Cardiac muscle cell (in vitro differentiated cells and primary cell): Measurements from ENCODE around the gene PRCP. TPM values are rescaled to one million over a fixed set of nuclear protein-coding genes. Genes with fewer than 3 reads are reported as not detected.

Experiments used
- DNase-seq, 2 donors: peaks; one replicate each; pipeline versions ENCODE4 v3.0.0 to v3.0.0-alpha.2; 2010 to 2017; ENCODE audit warnings: low read depth in 1 of 2, low spot score in 1 of 2
- H3K27ac ChIP-seq: fragments of 200-600 bp; sonication (generic); 2 replicates; pipeline ENCODE4 v1.5.1; 2016
- H3K27me3 ChIP-seq: fragments of 200-600 bp; sonication (generic); 2 replicates; pipeline ENCODE4 v1.6.0; 2016; ENCODE audit warnings: control low read depth
- H3K36me3 ChIP-seq: fragments of 200-600 bp; sonication (generic); 2 replicates; pipeline ENCODE4 v1.5.1; 2016; ENCODE audit warnings: control low read depth
- H3K4me1 ChIP-seq: fragments of 200-600 bp; sonication (generic); 2 replicates; pipeline ENCODE4 v1.8.1; 2017; ENCODE audit warnings: low read depth, mild to moderate bottlenecking, mixed run types
- H3K4me3 ChIP-seq: fragments of 200-600 bp; sonication (generic); 2 replicates; pipeline ENCODE4 v1.5.1; 2016; ENCODE audit warnings: mild to moderate bottlenecking
- H3K9me3 ChIP-seq: fragments of 200-600 bp; sonication (generic); 2 replicates; pipeline ENCODE4 v1.5.1; 2017; ENCODE audit warnings: low read depth, mild to moderate bottlenecking, control low read depth
- polyA plus RNA-seq: library from polyadenylated mRNA; unstranded; fragments of >200 nt; fragmentation: Nextera tagmentation; extraction: Ambion mirVana; gene quantifications from 2 replicates; pipeline ENCODE4 v1.2.1, GENCODE V29; 2016
- total RNA-seq: library from RNA; depleted of rRNA; stranded (reverse); fragments of >200 nt; gene quantifications from 2 replicates; pipeline ENCODE4 v1.2.3, GENCODE V29; 2016
- TF ChIP-seq, protein P1 (sequence below): IDR thresholded peaks from 2 replicates; pipeline ENCODE4 v1.5.1; 2012; ENCODE audit warnings: low read depth, mild to moderate bottlenecking, low read length

PRCP gene
- total and polyA plus RNA-seq, 2 experiments from 2014 or later: 61.1 to 106 TPM

DNA sequence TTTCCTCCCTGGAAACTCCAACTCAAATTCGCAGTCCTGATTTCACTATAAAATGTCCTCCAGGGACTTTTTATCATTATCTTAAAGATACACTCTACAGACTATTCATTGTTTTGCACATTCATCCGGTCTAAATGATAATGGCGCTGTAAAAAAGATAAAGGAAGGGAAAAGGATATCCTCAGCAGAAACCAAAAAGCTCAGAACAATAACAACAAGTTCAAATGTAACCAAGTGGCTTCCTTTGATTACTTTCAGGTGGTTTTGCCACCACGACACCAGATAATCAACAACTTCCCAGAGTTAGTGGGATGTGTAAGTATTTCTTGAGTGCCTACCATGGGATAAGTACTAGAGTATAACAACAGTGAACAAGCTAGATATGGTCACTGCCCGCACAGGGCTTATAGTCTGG is 26.3 kb downstream of the PRCP start:
- H3K27me3 ChIP-seq: no peaks in the 10 kb centered on the region
- no peaks in the 10 kb centered on the region for H3K9me3 ChIP-seq
- no peak overlapping the region for H3K27ac ChIP-seq
- H3K4me3 ChIP-seq: no peak overlapping the region
- H3K36me3 ChIP-seq: no peaks in the 10 kb centered on the region
- peak in 1 of 2 donors; percentile 25 for DNase-seq
- TF ChIP-seq, protein P1, sequence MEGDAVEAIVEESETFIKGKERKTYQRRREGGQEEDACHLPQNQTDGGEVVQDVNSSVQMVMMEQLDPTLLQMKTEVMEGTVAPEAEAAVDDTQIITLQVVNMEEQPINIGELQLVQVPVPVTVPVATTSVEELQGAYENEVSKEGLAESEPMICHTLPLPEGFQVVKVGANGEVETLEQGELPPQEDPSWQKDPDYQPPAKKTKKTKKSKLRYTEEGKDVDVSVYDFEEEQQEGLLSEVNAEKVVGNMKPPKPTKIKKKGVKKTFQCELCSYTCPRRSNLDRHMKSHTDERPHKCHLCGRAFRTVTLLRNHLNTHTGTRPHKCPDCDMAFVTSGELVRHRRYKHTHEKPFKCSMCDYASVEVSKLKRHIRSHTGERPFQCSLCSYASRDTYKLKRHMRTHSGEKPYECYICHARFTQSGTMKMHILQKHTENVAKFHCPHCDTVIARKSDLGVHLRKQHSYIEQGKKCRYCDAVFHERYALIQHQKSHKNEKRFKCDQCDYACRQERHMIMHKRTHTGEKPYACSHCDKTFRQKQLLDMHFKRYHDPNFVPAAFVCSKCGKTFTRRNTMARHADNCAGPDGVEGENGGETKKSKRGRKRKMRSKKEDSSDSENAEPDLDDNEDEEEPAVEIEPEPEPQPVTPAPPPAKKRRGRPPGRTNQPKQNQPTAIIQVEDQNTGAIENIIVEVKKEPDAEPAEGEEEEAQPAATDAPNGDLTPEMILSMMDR: no peak
- peaks cover 4% of the 10 kb centered on the region for H3K4me1 ChIP-seq

DNA sequence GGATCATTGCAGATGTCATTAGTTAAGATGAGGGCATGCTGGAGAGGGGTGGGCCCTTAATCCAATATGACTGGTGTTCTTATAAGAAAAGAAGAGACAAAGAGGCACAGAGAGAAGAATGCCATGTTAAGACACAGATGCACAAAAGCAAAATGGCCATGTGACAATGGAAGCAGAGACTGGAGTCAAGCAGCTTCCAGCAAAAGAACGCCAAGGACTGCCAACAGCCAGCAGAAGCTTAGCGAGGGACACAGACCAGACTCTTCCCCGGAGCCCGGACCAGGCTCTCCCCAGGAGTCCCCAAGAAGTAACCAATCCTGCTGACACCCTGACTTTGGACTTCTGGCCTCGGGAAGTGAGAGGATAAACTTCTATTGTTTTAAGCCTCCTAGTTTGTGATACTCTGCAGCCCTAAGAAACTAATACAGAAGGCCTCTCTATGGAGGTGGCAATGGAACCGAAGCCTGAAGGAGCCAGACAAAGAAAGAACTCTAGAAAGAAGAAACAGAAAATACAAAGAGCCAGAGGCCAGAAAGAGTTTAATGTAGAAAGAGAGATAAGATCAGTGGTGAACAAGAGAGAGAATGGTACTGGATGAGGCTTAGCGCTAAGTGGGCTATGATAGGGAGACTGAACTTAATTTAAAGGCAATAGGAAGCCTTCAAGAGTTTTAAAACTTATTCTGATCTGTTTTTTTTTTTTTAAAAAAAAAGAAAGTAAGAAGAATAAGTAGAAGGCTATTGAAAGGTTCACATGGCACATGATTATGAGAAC is 27.7 kb downstream of the PRCP start:
- no peak for DNase-seq
- no peaks in the 10 kb centered on the region for H3K27me3 ChIP-seq
- H3K9me3 ChIP-seq: no peaks in the 10 kb centered on the region

GRCh38 chr11:82871646-82872045 is 28.6 kb downstream of the PRCP start:
- Histone ChIP-seq H3K9me3 (no peaks in the 10 kb centered on the region), H3K27me3 (no peaks in the 10 kb centered on the region), H3K27ac (no peak overlapping the region), H3K36me3 (no peaks in the 10 kb centered on the region), H3K4me3 (no peak overlapping the region), H3K4me1 (peaks cover 4% of the 10 kb centered on the region)
- no peak for DNase-seq
- TF ChIP-seq, protein P1: no peak

More for the DNA sequence above, 27.7 kb downstream of the PRCP start:
- H3K4me1 ChIP-seq: peaks cover 4% of the 10 kb centered on the region
- no peaks in the 10 kb centered on the region for H3K36me3 ChIP-seq
- TF ChIP-seq, protein P1: no peak
- no peak overlapping the region for H3K4me3 ChIP-seq
- no peak overlapping the region for H3K27ac ChIP-seq

- peak in 1 of 2 donors; percentile 25 for DNase-seq
- H3K27ac ChIP-seq: no peak overlapping the region
- no peaks in the 10 kb centered on the region for H3K36me3 ChIP-seq
- no peaks in the 10 kb centered on the region for H3K9me3 ChIP-seq
- TF ChIP-seq, protein P1: no peak
- H3K4me3 ChIP-seq: no peak overlapping the region
- peaks cover 4% of the 10 kb centered on the region for H3K4me1 ChIP-seq
- H3K27me3 ChIP-seq: no peaks in the 10 kb centered on the region
Measured at GRCh38 chr11:82869657-82870056, 30.6 kb downstream of the PRCP start.

DNA sequence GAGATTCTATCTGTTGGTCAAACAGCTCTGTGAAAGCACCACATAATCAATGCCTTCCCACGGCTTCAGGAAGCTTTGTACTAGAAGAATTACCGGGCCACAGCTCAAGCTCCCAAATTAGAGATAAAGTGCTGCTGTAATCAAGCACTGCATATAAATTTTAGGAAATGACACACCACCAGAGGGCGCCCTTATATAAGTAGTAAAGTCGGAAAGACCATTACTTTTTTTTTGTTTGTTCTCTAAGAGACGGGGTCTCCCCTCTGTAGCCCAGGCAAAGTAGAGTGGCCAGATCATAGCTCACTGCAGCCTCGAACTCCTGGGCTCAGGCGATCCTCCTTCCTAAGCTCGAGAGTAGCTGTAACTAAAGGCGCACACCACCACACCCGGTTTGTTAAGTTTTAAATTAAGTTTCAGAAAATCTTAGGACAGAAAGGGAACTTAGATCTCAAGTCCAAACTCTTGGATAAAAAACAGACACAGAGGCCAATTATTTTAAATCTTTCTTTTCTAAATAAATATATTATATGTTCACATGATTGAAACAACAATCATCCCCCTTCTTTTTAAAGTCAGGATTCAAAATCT is 32.6 kb downstream of the PRCP start:
- H3K9me3 ChIP-seq: no peaks in the 10 kb centered on the region
- no peaks in the 10 kb centered on the region for H3K27me3 ChIP-seq
- TF ChIP-seq, protein P1: peak; percentile 65
- DNase-seq: peak; percentile 88 to 95
- no peak overlapping the region for H3K27ac ChIP-seq
- peaks cover 1% of the 10 kb centered on the region for H3K4me1 ChIP-seq
- no peaks in the 10 kb centered on the region for H3K36me3 ChIP-seq
- H3K4me3 ChIP-seq: no peak overlapping the region
